Suprapubic skin (tissue), 4 donors: Measurements from ENCODE around the gene LAMA5. TPM values are rescaled to one million over a fixed set of nuclear protein-coding genes. Genes with fewer than 3 reads are reported as not detected.

ENCODE experiments used
- DNase-seq, 2 donors: peaks; one replicate each; pipeline ENCODE4 v3.0.0-alpha.2; 2019; ENCODE audit warnings: low spot score in 2 of 2
- H3K27ac ChIP-seq: fragments of 200-600 bp; sonication (generic); one replicate; pipeline ENCODE4 v1.5.1; 2019
- H3K27me3 ChIP-seq: fragments of 200-600 bp; sonication (generic); one replicate; pipeline ENCODE4 v1.5.1; 2019
- H3K36me3 ChIP-seq: fragments of 200-600 bp; sonication (generic); one replicate; pipeline ENCODE4 v1.5.1; 2019
- H3K4me1 ChIP-seq: fragments of 200-600 bp; sonication (generic); one replicate; pipeline ENCODE4 v1.5.1; 2019
- H3K4me3 ChIP-seq: fragments of 200-600 bp; sonication (generic); one replicate; pipeline ENCODE4 v1.5.1; 2019; ENCODE audit warnings: mild to moderate bottlenecking
- H3K9me3 ChIP-seq: fragments of 200-600 bp; sonication (generic); one replicate; pipeline ENCODE4 v1.5.1; 2019
- CTCF ChIP-seq, 2 donors: fragments of 200-600 bp in 1 of 2; fragments of 450-650 bp in 1 of 2; sonication (generic) in 1 of 2; IDR thresholded peaks; one replicate each; pipeline ENCODE4 v1.5.1; 2016 to 2019; ENCODE audit warnings: antibody characterized with exemption in 2 of 2, mild to moderate bottlenecking in 1 of 2, moderate library complexity in 1 of 2
- EP300 ChIP-seq: sonication (generic); formaldehyde crosslinking; IDR thresholded peaks from one replicate; pipeline ENCODE4 v1.6.1; 2017; ENCODE audit warnings: antibody characterized with exemption
- POLR2A ChIP-seq, 2 donors: fragments of 450-650 bp; IDR thresholded peaks; one replicate each; pipeline ENCODE4 v1.6.1; 2017; ENCODE audit warnings: antibody characterized with exemption in 2 of 2, mild to moderate bottlenecking in 2 of 2, moderate library complexity in 2 of 2
- POLR2AphosphoS5 ChIP-seq, 3 donors: sonication (generic); formaldehyde crosslinking; IDR thresholded peaks; one replicate each; pipeline ENCODE4 v1.6.1; 2017; ENCODE audit warnings: antibody characterized with exemption in 3 of 3
- WGBS: methylation state at CpG from one replicate; pipeline ENCODE4 v1.1.5; 2018; 5-methylcytosine and 5-hydroxymethylcytosine counted together
- total RNA-seq, 4 donors: library from RNA; depleted of rRNA; stranded (reverse); fragments of >200 nt; gene quantifications; one replicate each; pipeline ENCODE4 v1.1.0, GENCODE V29; 2016

LAMA5 gene
- total RNA-seq, 4 donors from 2014 or later = 200 to 623 (median 316) TPM

GRCh38 chr20:62268228-62268900, 98.7 kb downstream of the LAMA5 start:
- WGBS = 80% methylated on average over 7 of the region's 7 CpGs
- H3K9me3 ChIP-seq = no peaks in the 10 kb centered on the region
- peaks cover 13% of the 10 kb centered on the region for H3K4me1 ChIP-seq
- no peaks in the 10 kb centered on the region for H3K27me3 ChIP-seq
- TF ChIP-seq POLR2A (IDR thresholded peaks at IDR 0.05) = no peak
- TF ChIP-seq CTCF (IDR thresholded peaks at IDR 0.05) = no peak
- TF ChIP-seq POLR2AphosphoS5 (IDR thresholded peaks at IDR 0.05) = no peak
- TF ChIP-seq EP300 = no peak
- DNase-seq = no peak
- peaks cover 57% of the 10 kb centered on the region for H3K36me3 ChIP-seq
- H3K4me3 ChIP-seq = no peak overlapping the region
- H3K27ac ChIP-seq = no peak overlapping the region

- TF ChIP-seq CTCF (IDR thresholded peaks at IDR 0.05) (no peak), EP300 (no peak), POLR2AphosphoS5 (IDR thresholded peaks at IDR 0.05) (no peak), POLR2A (IDR thresholded peaks at IDR 0.05) (no peak)
- H3K4me1 ChIP-seq = peaks cover 13% of the 10 kb centered on the region
- H3K27me3 ChIP-seq = no peaks in the 10 kb centered on the region
- H3K27ac ChIP-seq = peak overlapping the region; percentile 43
- 46% methylated on average over 10 of the region's 10 CpGs for whole genome bisulfite sequencing
- DNase-seq = no peak
- no peak overlapping the region for H3K4me3 ChIP-seq
- no peaks in the 10 kb centered on the region for H3K9me3 ChIP-seq
- H3K36me3 ChIP-seq = peaks cover 57% of the 10 kb centered on the region
These were observed 99.6 kb downstream of the LAMA5 start for GRCh38 chr20:62267543-62267942.

- H3K4me3 ChIP-seq = no peak overlapping the region
- peaks cover 13% of the 10 kb centered on the region for H3K4me1 ChIP-seq
- TF ChIP-seq EP300 (no peak), POLR2A (IDR thresholded peaks at IDR 0.05) (no peak)
- H3K36me3 ChIP-seq = peaks cover 57% of the 10 kb centered on the region
- H3K27me3 ChIP-seq = no peaks in the 10 kb centered on the region
- H3K9me3 ChIP-seq = no peaks in the 10 kb centered on the region
- WGBS = 69% methylated on average over 13 of the region's 13 CpGs
- DNase-seq = no peak
- peak overlapping the region; percentile 43 for H3K27ac ChIP-seq
These were observed 100.3 kb downstream of the LAMA5 start for GRCh38 chr20:62266851-62267250.

- peaks cover 13% of the 10 kb centered on the region for H3K4me1 ChIP-seq
- TF ChIP-seq POLR2A (IDR thresholded peaks at IDR 0.05) = no peak
- no peak for TF ChIP-seq POLR2AphosphoS5 (IDR thresholded peaks at IDR 0.05)
- TF ChIP-seq CTCF (IDR thresholded peaks at IDR 0.05) = no peak
- no peak for TF ChIP-seq EP300
These were observed 100.8 kb downstream of the LAMA5 start for GRCh38 chr20:62266340-62266739.

GRCh38 chr20:62265365-62265764, 101.7 kb downstream of the LAMA5 start:
- Histone ChIP-seq H3K36me3 (peaks cover 64% of the 10 kb centered on the region), H3K27me3 (no peaks in the 10 kb centered on the region), H3K27ac (no peak overlapping the region), H3K4me3 (no peak overlapping the region), H3K9me3 (no peaks in the 10 kb centered on the region), H3K4me1 (peaks cover 13% of the 10 kb centered on the region)
- WGBS = 93% methylated on average over 1 of the region's 1 CpG
- no peak for DNase-seq
- TF ChIP-seq POLR2A (IDR thresholded peaks at IDR 0.05) = no peak
- no peak for TF ChIP-seq CTCF (IDR thresholded peaks at IDR 0.05)
- no peak for TF ChIP-seq POLR2AphosphoS5 (IDR thresholded peaks at IDR 0.05)
- TF ChIP-seq EP300 = no peak

More at GRCh38 chr20:62266340-62266739, 100.8 kb downstream of the LAMA5 start:
- Histone ChIP-seq H3K27me3 (no peaks in the 10 kb centered on the region), H3K36me3 (peaks cover 56% of the 10 kb centered on the region), H3K4me3 (no peak overlapping the region), H3K27ac (peak overlapping the region; percentile 43), H3K9me3 (no peaks in the 10 kb centered on the region)
- 93% methylated on average over 10 of the region's 10 CpGs for WGBS
- no peak for DNase-seq
